GM18873 (cell line): ENCODE measurements around the gene ERAS.

Experiments
- ATAC-seq: cut with Tn5 transposase; IDR thresholded peaks from one replicate; pipeline ENCODE4 v1.9.1; 2021; ENCODE audit warnings: mild to moderate bottlenecking, moderate library complexity, moderate number of reproducible peaks; ENCODE audit not compliant: unreplicated experiment, low FRiP score

Gene ERAS, protein sequence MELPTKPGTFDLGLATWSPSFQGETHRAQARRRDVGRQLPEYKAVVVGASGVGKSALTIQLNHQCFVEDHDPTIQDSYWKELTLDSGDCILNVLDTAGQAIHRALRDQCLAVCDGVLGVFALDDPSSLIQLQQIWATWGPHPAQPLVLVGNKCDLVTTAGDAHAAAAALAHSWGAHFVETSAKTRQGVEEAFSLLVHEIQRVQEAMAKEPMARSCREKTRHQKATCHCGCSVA

DNA sequence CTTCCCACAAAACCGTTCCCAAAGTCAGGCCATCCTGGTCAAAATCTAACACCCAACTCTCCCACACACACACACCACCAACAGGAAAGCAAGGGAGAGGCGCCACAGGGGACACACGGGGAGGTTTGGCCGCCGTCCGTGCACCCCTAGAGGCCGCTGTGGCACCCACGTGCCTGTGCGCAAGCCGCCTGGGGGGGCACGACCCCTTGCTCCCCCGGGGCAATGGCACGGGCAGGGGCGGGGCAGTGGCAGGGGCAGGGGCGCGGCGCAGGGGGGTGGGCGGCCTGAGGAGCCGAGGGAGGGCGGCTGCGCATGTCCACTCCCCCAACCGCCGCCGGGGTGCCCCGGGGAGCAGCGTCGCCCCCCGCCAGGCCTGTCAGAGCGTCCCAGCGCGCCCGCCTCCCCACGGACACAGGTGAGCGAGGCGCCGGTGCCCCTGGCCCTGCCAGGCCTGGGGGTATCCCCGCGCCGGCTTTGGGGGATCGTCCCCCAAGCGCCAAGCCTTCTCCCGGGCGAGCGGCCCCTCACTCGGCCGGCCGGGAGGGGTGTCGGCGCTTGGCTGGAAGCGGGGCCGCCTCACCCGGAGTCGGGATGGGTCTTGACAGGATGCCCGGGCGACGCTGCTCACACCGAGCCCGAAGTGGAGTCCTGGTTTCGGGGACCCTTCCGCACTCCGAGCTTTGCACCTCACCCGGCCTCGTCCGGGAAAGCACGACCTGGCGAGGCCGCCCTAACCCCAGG, at the start of gene ERAS:
Gene ERAS (plus strand): TSS at position 379 of the 741 bp plus-strand sequence. CDS start 2,611 bp downstream, outside the sequence.
- no peak for ATAC-seq

DNA sequence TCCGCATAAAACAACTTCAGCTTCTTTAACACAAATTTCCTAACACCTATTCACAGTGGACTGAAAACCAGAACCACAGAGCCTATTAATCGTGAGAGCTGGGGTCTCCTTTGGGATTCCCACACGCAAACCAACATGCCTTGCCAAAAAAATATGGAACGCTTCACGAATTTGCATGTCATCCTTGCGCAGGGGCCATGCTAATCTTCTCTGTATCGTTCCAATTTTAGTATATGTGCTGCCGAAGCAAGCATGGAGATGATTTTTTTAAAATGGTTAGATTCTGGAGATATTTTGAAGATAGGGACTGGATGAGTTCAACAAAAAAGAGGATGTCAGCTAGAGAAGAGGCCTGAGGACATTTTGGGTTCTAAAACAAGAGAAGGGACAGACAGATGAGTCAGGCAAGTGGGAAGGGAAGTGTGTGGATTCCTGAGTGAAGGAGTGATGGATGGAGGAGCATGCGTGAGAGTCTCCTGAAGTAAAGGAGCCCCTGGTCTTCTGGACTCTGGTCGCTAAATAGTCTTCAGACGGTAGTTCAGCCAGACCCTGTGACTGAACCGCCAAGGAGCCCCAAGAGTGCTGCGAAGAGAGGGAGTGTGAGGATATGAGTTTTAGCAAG, 49.4 kb upstream of the ERAS start:
- no peak for ATAC-seq

DNA sequence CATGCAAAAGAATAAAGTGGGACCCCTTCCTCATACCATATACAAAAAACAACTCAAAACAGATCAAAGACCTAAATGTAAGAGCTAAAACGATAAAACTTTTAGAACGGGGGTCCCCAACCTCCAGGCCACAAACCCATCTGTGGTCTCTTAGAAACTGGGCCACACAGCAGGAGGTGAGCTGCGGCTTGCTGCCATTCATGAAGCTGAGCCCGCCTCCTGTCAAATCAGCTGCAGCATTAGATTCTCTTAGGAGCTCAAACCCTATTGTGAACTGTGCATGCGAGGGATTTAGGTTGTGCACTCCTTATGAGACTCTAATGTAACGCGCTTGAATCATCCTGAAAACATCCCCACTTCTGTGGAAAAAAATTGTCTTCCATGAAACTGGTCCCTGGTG, 46.9 kb upstream of the ERAS start:
- ATAC-seq = no peak

DNA sequence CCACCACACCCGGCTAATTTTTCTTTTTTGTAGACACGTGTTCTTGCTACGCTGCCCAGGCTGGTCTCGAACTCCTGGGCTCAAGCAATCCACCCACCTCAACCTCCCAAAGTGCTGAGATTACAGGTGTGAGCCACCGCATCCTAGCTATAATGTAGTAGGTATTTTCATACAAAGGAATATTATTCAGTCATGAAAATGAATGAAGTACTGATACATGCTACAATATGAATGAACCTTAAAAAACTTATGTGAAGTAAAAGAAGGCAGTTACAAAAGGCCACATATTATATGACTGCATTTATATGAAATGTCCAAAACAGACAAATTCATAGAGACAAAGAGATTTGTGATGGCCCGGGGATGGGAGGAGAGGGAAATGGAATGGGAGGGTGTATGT, 44.6 kb upstream of the ERAS start:
- ATAC-seq = no peak

DNA sequence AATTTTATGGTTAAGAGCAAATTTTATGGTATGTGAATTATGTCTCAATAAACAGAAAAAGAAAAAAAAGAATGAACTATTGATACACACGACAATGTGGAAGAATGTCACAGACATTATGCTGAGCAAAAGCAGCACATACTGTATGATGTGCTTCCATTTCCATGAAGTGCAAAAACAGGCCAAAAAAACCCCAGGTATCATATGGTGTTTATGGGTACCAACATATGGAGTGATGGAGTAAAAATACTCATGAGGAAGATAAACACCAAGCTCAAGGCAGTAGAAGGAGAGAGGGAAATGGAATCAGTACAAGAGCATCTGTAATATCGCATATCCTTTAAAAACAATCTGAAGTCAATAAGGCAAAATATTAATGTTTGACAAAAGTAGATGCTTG, 44.1 kb upstream of the ERAS start:
- ATAC-seq = no peak

DNA sequence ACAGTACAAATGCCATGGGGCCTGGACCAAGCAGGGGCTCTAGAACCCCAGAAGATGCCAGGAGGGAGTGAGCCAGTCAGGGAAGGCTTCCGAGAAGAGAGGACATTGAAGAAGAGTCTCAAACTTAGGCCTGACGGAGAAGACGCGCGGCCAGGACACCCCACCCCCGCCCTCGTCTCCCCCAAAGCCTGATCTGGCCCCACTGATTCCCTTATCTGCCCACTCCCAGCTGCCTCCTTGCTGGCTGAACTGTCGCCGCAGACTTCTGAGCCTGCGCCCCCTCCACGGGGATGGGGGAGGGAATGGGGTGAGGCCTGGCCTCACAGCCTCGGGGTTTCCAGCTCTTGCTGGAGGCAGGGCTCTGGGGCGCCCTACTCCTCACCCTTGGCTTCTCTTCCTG, 43.5 kb upstream of the ERAS start:
- no peak for ATAC-seq

DNA sequence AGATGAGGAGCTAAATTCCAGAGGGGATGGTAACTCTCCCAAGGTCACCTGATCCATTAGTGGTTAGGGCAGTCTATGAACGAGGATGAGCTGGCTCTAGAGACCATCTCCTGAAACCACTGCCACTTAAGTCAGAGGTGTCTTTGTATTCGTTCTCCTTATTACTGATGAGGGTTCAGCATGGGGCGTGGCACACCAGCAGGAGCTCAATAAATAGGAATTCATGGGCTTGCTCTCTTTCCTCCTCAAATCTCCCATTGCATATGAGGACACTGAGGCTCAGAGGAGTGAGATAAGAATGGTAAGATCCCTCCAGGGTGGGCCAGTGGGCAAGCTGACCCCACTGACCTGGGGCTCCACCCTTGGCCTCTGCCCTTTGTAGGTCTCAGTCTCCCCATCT, 41.6 kb upstream of the ERAS start:
- ATAC-seq = no peak

DNA sequence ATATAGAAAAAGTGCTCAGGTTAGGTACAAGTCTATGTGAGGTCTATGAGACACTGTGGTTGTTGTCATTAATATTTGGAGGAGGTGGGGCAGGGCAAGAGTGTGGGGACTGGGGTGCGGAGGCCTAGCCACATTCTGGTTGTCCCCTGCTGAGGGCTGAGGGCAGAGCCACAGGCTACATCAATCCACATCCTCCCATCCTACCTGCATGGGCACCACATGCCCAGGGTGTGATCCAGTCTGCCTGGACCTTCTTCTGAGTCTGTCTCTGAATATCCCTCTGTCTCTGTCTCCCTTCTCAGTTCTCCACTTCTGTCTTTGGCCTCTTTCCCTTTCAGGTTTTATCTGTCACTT, 41.1 kb upstream of the ERAS start:
- no peak for ATAC-seq

DNA sequence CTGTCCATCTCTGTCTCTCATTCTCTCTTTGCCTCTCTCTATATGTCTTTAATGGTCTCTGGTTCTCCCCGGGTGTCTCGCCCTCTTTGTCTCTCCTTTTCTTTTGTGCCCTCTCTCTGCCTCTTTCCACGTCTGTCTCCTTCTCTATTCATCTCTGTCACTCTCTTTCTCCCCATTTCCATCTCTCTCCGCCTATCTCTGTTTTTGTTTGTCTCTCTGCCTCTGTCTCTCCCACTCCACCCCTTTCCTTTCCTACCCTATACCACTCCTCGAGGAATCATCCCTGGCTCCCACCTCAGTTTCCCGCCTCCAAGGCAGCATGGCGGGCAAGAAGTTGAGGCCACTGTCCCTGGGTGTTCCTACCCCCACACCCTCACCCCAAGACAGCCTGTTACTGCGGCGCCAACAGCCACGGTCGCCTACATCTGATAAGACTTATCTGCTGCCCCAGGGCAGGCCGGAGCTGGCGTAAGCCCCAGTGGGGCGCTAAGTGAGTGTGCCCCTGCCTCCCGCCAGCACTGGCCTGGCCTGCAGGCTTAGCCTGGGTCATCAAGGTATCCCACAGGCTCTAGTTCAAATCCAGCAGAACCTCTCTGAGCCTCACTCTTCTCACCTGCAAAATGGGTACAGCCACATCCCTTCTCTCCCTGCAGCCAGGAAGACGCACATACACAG, 40.6 kb upstream of the ERAS start:
- ATAC-seq = no peak

DNA sequence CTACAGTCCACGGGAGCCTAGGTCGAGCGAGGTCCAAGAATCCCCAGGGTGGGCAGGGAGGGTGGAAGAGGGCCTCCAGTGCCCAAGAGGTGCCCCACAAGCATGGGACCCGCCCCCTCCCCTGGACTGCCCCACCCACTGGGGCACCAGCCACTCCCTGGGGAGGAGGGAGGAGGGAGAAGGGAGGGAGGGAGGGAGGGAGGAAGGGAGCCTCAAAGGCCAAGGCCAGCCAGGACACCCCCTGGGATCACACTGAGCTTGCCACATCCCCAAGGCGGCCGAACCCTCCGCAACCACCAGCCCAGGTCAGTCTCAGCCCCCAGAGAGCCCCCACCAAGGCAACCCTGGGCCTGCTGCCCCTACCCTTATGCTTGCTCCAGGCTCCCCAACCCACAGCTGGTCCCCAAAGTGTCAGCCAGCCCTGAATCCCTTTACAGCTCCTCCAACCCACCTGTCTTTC, 39.9 kb upstream of the ERAS start, which contains the start of gene GATA1:
Gene GATA1 (plus strand): TSS at position 250 of the 460 bp plus-strand sequence. CDS start 4,520 bp downstream, outside the sequence.
- no peak for ATAC-seq

DNA sequence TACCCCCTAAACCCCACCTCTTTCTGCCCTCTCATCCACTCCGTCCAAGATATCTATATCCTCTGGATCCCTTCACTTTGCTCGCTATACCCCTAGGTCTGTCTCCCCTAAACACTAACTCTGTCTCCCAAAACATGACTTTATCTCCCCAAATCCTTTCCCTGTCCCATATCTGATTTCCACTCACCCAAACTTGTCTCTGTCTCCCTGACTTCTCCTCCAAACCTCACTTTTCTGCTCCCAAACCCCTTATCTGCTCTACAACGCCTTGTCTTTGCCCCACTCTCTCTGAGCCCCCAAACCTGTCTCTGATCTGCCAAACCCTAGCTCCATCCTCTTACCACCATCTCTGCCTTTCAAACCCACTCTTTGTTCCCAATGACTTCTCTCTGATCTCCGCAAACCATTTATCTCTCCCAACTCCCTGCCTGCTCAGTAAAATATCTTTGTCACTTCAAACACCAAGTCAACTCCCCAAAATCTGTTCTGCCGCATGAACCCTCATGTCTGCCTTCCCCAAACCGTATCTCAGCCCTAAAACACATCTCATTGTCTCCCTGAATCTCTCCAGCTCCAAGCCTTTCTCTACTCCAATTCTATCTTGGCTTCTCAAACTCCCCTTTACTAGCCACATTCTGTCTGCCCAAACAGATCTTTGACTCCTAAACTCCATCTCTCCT, 39.3 kb upstream of the ERAS start:
- no peak for ATAC-seq

DNA sequence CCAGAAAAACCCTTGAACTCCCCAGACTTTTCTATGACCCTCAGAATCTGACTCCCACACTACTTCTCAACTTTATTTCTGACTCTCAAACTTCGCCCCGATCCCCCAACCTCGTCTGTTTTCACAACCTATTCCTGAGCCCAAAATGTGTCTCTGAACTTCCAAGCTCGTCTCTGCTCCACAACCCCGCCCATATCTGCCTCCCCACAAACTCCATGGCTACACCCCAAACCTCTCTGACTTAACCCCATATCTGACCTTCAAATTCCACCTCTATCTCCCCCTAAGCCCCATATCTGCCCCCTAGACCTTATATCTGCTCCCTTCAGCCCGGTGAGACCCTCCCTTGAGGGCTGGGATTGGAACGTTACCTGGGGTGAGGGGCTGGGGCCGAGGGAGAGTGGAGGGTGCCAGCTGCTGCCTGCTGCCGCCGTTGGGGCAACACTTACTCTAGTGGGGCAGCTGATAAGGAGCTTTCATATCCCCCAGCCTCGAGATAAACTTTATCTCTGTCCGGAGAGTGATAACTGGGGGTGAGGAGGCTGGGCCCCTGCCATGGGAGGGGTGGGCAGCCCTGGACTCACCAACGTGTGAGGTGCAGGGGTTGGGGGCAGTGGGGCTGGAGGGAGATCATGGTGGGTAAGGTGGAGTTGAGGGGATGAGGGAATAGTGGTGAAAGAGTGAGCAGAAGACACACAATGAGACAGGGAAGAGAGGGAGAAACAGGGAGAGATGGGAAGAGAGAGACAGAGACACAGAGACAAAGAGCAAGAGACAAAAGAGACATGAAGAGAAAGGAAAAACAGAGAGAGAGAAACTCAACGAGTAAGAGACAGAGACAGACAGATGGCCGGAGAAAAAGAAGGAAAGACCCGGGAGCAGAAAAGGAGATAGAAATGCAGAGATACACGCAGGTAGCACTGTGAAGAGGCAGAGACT, 38.5 kb upstream of the ERAS start:
- no peak for ATAC-seq

DNA sequence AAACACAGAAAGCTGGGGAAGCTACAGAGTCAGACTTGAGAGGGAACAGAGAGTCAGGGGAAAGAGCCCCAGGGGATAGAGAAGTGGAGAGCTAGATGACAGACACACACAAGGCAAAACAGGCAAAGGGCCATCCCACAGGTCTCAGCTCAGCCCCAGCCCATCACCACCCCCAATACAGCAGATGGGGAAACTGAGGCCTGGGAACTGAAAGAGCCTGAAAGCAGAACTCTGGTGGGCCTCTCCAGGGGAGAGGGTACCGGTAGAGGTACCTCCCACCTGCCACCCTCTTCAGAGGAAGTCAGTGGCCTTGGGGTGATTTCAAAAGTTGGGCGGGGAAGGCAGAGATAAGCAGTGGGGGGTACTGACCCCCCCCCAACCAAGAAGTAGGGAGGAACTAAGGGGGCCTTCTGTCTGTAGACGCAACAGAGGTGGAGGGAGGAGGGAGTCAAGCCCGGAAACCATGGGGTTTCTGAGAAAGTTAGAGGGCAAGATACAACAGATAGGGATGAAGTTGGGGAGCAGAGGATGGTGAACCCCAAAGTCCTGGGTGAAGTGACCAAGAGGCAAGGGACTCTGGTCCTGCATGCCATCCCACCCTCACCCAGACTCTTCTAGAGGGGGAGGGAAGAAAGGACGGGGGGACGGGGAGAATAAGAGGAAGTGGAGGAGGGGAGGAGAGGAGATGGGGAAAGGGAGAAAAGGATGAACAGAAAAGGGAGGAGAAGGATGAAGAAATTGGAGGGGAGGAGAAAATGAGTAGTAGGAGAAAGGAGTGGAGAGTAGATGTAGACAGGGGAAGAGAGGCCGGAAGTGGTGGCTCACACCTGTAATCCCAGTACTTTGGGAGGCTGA, 36.7 kb upstream of the ERAS start:
- no peak for ATAC-seq

DNA sequence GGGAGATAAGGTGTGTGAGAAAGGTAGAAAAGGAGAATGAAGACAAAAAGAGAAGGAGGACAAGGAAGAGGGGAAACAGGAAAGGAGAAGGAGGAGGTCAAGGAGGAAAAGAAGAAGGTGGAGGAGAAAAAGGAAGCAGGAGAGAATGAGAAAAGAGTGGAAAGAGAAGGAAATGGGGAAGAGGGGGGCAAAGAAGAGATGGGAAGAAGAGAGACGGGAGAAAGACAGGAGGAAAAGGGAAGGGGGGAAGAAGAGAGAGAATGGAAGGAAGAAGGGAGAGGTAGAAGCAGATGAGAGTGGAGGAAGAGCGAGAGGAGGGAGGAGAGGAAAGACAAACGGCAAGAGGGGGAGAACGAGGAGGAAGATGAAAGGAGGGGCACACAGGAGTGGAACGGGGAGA, 35.8 kb upstream of the ERAS start:
- ATAC-seq = no peak

DNA sequence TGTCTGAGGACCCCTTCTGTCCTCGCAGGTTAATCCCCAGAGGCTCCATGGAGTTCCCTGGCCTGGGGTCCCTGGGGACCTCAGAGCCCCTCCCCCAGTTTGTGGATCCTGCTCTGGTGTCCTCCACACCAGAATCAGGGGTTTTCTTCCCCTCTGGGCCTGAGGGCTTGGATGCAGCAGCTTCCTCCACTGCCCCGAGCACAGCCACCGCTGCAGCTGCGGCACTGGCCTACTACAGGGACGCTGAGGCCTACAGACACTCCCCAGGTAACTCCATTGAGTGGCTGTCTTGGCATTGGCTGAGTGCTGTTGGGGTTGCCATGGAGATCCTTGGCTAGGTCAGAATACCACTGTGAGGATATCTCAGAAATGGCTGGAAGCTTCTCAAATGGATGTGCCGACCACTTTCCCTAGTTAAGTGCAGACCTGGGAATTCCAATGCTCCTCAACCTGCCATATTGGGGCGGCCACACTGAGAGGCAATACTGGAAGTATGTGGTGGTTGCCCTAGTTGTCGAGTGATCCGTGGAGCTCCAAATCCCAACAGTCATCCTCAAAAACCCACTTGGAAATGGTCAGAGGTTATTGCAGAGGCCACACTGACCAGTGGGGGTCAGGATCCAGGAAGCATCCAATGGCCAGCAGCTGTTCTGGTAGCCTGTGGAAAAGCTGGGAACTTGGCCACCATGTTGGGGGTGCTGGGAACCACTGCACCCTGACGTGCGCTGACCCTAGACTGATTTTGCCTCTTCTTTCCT, 35.1 kb upstream of the ERAS start:
- ATAC-seq = no peak

DNA sequence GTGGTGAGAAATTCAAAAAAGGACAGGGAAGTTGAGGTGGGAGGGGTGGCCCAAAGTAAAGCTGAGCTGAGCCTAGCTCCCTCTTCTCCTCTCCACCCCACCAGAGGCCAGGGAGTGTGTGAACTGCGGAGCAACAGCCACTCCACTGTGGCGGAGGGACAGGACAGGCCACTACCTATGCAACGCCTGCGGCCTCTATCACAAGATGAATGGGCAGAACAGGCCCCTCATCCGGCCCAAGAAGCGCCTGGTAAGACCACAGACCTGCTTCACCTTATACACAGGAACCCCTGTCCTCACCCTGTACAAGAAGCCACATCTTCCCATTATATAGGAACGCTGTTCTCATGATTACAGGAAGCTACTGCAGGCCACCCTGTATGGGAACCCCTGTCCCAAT, 34.1 kb upstream of the ERAS start:
- ATAC-seq = no peak

DNA sequence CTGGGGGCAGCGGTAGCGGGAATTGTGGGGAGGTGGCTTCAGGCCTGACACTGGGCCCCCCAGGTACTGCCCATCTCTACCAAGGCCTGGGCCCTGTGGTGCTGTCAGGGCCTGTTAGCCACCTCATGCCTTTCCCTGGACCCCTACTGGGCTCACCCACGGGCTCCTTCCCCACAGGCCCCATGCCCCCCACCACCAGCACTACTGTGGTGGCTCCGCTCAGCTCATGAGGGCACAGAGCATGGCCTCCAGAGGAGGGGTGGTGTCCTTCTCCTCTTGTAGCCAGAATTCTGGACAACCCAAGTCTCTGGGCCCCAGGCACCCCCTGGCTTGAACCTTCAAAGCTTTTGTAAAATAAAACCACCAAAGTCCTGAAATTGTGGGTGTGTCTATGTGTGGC, 32.4 kb upstream of the ERAS start:
- ATAC-seq = no peak

DNA sequence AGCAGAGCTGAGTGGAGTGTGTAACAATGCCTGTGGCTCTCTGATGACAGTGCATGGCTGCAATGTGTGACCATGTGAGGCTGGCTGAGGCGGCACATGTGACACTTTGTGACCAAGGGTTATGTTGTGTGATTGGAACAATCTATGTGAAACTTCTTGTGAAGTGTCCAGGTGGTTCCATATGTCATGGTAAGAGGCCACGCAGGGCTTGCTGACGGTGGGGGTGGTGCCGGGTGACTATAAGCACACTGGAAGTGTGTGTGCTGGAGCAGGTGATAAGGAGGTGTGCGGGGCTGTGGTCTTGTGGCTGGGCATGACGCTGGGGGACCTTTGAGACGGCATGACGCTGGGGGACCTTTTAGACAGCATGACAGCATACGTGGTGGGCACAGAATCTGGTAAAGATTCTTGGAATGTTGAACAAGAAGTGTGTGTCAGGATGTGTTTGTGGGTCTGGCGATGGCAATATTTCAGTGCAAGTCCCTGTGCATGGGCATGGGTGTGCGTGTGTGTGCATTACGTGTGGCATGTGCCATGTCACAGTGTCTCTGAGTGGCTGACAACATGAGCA, 31.9 kb upstream of the ERAS start:
- ATAC-seq = no peak
